ENCODE measurements around the gene PPRC1. TPM values are rescaled to one million over a fixed set of nuclear protein-coding genes. Genes with fewer than 3 reads are reported as not detected.

PPRC1 gene
- total RNA-seq, 1 donor from 2014 or later: 10.0 TPM

DNA sequence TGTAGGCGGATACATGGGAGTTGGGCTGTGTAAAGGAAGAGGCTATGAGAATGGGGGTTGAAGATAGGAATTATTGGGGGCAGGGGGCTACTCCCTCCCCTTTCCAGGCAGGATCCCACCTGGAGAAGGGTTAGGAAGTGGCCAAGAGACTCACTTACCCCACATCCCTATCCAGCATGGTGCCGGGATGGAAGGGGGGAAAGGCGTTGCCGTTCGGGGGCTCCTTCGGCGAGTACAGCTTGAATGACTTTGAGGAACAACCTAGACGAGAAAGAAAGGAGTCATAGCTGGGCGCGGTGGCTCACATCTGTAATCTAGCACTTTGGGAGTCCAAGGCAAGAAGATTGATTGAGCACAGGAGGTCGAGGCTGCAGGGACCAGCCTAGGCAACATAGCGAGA lies 21.6 kb upstream of the PPRC1 start:
- no peak overlapping the region for H3K4me3 ChIP-seq (ENCODE audit: low read depth, low read length)
- FAIRE-seq (no peak), DNase-seq (ENCODE audit: low read depth) (no peak)
- peaks cover 49% of the 10 kb centered on the region for H3K36me3 ChIP-seq (ENCODE audit: control insufficient read depth, insufficient read depth, low read length)
- H3K27me3 ChIP-seq (ENCODE audit: control insufficient read depth, insufficient read depth, low read length): no peaks in the 10 kb centered on the region
- TF ChIP-seq, protein P1, sequence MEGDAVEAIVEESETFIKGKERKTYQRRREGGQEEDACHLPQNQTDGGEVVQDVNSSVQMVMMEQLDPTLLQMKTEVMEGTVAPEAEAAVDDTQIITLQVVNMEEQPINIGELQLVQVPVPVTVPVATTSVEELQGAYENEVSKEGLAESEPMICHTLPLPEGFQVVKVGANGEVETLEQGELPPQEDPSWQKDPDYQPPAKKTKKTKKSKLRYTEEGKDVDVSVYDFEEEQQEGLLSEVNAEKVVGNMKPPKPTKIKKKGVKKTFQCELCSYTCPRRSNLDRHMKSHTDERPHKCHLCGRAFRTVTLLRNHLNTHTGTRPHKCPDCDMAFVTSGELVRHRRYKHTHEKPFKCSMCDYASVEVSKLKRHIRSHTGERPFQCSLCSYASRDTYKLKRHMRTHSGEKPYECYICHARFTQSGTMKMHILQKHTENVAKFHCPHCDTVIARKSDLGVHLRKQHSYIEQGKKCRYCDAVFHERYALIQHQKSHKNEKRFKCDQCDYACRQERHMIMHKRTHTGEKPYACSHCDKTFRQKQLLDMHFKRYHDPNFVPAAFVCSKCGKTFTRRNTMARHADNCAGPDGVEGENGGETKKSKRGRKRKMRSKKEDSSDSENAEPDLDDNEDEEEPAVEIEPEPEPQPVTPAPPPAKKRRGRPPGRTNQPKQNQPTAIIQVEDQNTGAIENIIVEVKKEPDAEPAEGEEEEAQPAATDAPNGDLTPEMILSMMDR (IDR thresholded peaks at IDR 0.05; ENCODE audit: insufficient read depth, low read length, severe bottlenecking): no peak

DNA sequence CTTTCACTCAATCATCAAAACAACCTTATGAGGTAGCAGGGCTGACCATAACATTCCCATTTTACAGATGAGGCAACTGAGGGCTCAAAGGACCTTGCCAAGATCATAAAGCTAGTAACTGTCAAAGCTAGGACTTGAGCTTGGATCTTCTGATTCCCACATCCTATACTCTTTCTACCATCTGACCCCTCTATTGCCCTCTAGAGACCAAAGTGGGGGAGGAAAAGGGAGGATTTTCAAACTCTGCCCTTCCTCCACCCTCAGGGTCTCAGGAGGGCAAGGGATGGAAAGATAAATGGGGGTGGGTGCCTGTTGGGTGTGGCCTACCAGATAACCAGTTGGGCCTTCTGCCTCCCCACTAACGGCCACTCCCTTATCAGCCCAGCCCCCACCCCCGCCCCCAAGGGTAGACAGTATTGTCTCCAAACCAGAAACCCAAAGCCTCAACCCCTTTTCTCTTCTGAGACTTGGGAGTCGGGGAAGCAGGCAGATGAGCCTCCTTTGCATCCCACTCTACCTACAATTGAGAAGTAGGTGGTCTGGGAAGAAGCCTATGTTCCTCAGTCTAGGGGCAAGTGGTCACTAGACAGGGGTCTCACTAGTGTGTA lies 20.5 kb upstream of the PPRC1 start:
- H3K27me3 ChIP-seq (ENCODE audit: control insufficient read depth, insufficient read depth, low read length): no peaks in the 10 kb centered on the region
- FAIRE-seq: no peak
- peak overlapping the region; percentile 72 for H3K4me3 ChIP-seq (ENCODE audit: low read depth, low read length)
- TF ChIP-seq, protein P1 (IDR thresholded peaks at IDR 0.05; ENCODE audit: insufficient read depth, low read length, severe bottlenecking): peak; percentile 8
- DNase-seq (ENCODE audit: low read depth): no peak
- peaks cover 42% of the 10 kb centered on the region for H3K36me3 ChIP-seq (ENCODE audit: control insufficient read depth, insufficient read depth, low read length)

- no peaks in the 10 kb centered on the region for H3K27me3 ChIP-seq (ENCODE audit: control insufficient read depth, insufficient read depth, low read length)
- peak; percentile 91 for DNase-seq (ENCODE audit: low read depth)
- peak; percentile 32 for FAIRE-seq
- peak overlapping the region; percentile 72 for H3K4me3 ChIP-seq (ENCODE audit: low read depth, low read length)
- TF ChIP-seq, protein P1 (IDR thresholded peaks at IDR 0.05; ENCODE audit: insufficient read depth, low read length, severe bottlenecking): no peak
- peaks cover 33% of the 10 kb centered on the region for H3K36me3 ChIP-seq (ENCODE audit: control insufficient read depth, insufficient read depth, low read length)
Observed at GRCh38 chr10:102113261-102113955, 19.4 kb upstream of the PPRC1 start.

GRCh38 chr10:102113956-102114857 lies 18.6 kb upstream of the PPRC1 start:
- DNase-seq (ENCODE audit: low read depth) (no peak), FAIRE-seq (no peak)
- Histone ChIP-seq H3K27me3 (ENCODE audit: control insufficient read depth, insufficient read depth, low read length) (no peaks in the 10 kb centered on the region), H3K4me3 (ENCODE audit: low read depth, low read length) (peak overlapping the region; percentile 72), H3K36me3 (ENCODE audit: control insufficient read depth, insufficient read depth, low read length) (peaks cover 25% of the 10 kb centered on the region)
- TF ChIP-seq, protein P1 (IDR thresholded peaks at IDR 0.05; ENCODE audit: insufficient read depth, low read length, severe bottlenecking): no peak

DNA sequence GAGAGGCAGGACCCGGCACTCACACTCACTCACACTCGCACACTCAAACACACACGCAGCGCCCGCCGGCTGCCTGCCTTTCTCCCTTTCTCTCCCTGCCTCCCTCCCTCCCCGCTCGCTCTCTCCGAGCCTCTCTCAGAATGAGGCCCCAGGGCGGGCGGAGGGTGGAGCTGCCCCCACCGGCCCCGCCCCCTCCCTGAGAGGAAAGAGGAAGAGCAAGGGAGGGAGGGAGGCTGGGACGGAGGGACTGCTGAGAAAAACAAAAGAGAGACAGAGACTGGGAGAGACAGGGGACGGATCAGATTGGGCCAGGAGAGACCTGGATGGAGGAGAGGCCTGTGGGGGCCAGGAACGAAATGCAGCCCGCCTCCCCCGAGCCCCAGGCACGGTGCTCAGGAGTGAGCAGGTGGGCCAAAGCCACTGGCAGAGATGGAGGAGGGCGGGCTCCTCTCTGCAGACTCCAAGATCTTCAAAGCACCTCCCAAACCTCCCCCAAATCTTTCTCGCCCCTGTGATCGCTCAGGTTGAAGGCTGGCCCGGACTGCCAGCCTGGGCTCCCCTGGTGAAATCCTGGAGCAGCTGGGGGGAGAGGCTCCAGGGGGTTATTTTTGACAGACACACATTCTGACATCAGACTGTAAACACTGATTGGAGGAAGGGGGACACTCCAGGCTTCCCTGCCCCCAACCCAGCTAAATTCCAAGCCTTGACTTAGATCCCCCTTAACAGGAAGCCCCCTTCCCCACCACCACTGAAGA lies 17.8 kb upstream of the PPRC1 start:
- FAIRE-seq (no peak), DNase-seq (ENCODE audit: low read depth) (peak; percentile 52)
- TF ChIP-seq, protein P1 (IDR thresholded peaks at IDR 0.05; ENCODE audit: insufficient read depth, low read length, severe bottlenecking): no peak
- H3K27me3 ChIP-seq (ENCODE audit: control insufficient read depth, insufficient read depth, low read length): no peaks in the 10 kb centered on the region
- H3K36me3 ChIP-seq (ENCODE audit: control insufficient read depth, insufficient read depth, low read length): peaks cover 18% of the 10 kb centered on the region
- peak overlapping the region; percentile 72 for H3K4me3 ChIP-seq (ENCODE audit: low read depth, low read length)
